GM12864 (cell line): ENCODE results near the gene SOBP.

ENCODE experiments used
- DNase-seq: peaks from one replicate; pipeline ENCODE4 v3.0.0-alpha.2; 2011; ENCODE audit warnings: low read depth
- H3K4me3 ChIP-seq: 2 replicates; pipeline ENCODE4 v1.5.1; 2011; ENCODE audit warnings: mild to moderate bottlenecking, low read depth, low read length, control low read depth
- TF ChIP-seq, protein P1 (sequence below): IDR thresholded peaks from 2 replicates; pipeline ENCODE4 v1.5.1; 2011; ENCODE audit warnings: low read depth, mild to moderate bottlenecking, moderate library complexity, low read length, control low read depth, inconsistent platforms; ENCODE audit errors: missing control alignments

The SOBP gene

DNA sequence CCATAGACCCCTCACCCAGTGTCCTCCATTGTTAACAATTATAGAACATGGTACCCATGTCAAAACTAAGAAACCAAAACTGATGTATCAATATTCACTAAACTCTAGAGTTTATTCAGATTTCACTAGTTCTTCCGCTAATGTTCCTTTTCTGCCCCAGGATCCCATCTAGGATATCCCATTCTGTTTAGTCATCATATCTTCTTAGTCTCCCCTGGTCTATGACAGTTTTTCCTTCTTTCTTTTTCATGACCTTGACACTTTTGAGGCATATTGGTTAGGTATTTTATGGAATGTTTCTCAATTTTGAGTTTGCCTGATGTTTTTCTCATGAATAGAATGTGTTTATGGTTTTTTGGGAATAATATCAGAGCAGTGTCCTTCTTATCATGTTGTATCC, 187.5 kb downstream of the SOBP start:
- TF ChIP-seq, protein P1, sequence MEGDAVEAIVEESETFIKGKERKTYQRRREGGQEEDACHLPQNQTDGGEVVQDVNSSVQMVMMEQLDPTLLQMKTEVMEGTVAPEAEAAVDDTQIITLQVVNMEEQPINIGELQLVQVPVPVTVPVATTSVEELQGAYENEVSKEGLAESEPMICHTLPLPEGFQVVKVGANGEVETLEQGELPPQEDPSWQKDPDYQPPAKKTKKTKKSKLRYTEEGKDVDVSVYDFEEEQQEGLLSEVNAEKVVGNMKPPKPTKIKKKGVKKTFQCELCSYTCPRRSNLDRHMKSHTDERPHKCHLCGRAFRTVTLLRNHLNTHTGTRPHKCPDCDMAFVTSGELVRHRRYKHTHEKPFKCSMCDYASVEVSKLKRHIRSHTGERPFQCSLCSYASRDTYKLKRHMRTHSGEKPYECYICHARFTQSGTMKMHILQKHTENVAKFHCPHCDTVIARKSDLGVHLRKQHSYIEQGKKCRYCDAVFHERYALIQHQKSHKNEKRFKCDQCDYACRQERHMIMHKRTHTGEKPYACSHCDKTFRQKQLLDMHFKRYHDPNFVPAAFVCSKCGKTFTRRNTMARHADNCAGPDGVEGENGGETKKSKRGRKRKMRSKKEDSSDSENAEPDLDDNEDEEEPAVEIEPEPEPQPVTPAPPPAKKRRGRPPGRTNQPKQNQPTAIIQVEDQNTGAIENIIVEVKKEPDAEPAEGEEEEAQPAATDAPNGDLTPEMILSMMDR = no peak
- no peak for DNase-seq
- H3K4me3 ChIP-seq = no peak overlapping the region

DNA sequence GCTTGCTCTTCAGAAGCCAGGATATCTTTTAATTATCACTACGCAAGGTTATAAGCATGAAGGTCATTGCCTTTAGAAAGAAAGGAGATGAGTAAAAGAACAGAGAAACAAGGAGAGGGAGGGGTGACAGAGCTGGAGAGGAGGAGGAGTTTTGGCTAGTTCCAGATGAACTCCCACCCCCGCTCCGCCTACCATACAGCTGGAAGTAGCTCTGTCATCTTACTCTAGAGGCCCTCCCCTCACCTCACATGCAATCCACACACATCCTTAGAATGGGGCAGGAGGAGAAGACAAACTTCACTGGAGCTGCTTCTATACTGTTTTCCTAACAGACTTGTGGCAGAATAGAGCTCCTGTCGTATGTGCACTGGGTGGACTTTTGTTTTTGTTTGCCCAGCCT, 189.5 kb downstream of the SOBP start:
- DNase-seq = no peak
- H3K4me3 ChIP-seq = no peak overlapping the region
- TF ChIP-seq, protein P1 = no peak

DNA sequence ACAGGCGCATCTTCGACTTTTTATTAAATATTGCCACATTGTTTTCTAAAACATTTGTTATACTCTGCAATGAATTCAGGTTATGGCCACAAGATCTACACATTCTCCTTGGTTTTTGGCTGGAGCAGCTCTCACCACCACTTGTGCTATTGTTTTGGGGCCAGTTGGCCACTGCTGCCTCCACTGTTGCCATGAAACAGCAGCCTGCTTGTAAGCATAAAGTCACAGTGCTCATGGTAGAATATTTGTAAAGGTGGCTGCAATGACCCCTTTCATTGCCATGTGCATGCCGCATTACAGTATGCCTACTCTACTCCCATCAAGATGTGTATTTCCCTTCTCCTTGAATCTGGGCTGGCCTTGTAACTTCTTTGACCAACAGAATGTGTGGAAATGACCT, 192.8 kb downstream of the SOBP start:
- TF ChIP-seq, protein P1 = no peak
- no peak for DNase-seq

DNA sequence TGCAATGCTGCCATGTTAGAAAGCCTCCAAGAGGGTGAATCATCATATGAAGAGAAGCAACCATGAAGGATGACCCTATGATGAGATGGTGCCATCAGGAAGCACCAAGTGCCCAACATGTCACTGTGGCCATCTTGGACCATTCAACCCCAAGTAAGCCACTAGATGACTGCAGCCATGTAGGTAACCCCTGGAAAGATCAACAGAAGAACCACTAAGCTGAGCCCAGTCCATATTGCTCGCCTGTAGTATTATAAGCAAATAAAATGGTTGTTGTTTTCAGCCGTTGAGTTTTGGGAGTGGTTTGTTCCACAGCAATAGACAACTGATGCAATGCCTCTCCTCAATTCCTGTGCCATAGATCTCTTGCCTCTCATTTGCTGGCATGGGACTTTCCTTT, 193.3 kb downstream of the SOBP start:
- no peak for DNase-seq
- no peak overlapping the region for H3K4me3 ChIP-seq
- TF ChIP-seq, protein P1 = no peak

More for the DNA sequence above, 192.8 kb downstream of the SOBP start:
- no peak overlapping the region for H3K4me3 ChIP-seq

DNA sequence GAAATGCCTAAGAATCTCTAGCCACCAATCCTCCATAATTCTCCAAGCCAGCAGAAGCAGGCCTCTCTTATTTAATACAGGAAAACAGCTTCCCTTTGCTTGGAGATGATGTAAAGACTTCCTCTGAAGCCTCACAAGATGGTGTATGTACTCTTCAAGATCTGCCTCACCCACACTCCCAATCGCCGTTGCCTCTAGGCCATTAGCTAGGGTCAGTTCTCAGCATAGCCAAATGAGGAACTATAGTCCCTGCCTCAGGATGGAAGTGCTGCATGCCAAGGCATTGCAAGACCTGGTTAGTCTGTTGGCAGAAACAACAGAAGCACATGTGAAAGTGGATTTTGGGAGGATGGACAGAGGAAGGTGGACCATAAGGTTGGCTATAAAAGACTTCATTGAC, 195.1 kb downstream of the SOBP start:
- H3K4me3 ChIP-seq = no peak overlapping the region
- DNase-seq = no peak
- TF ChIP-seq, protein P1 = no peak

DNA sequence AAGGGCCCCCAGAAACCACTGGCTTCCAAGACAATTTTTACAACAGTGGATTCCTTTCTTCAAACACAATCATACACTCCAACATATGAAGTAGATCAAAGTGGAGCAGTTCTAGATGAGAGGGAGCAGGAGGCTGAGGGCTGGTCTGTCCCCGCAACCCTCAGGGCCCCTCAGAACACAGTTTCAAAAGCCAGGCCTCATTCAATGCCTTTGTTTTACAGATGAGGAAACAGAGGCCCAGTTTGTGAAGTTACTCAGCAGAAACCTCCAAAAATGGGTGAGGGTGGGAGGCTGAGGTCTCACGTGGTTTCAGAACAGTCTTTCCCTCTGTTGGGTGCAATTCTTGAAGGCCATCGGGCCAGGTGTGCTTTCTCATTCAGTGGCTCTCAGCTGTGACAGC, 199.3 kb downstream of the SOBP start:
- no peak overlapping the region for H3K4me3 ChIP-seq
- no peak for DNase-seq
- TF ChIP-seq, protein P1 = no peak

DNA sequence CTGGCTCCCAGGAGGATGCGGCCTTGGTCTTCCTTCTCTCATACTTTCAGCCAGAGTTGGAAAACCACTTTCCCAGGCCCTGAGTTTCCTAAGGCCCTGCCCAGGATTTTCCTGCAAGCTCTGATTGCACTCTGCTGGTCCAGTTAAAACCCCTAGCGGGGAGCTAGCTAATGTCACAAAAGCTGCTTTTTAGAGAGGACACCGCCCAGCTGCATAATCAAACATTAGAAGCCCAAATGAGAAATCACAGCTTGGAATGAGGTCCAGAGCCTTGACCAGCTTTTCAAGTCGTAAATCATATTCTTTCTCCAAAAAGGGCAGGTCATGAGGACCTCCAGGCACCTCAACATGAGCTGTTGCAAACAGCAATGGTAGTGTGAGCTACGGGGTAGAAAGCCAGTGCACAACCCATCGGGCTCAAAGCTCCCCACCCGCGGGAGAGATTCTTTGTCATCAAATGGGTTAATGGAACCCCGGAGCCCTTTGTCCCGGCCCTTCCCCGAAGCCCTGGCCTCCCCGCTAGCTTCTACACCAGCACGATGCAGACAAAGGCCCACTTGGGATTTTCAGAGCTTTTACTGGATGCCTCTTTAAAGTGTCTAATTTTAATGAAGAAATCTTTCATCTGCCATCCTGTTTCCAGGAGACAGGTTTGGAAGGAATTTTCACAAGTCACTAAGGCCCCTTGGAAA, 200.2 kb downstream of the SOBP start:
- TF ChIP-seq, protein P1 = no peak
- no peak overlapping the region for H3K4me3 ChIP-seq
- no peak for DNase-seq
